GM12874 (cell line): ENCODE results near the gene RALGDS.

ENCODE experiments used
- CTCF ChIP-seq: IDR thresholded peaks from 2 replicates; pipeline ENCODE4 v1.5.1; 2011; ENCODE audit warnings: low read depth, mild to moderate bottlenecking, control low read depth, low read length, moderate library complexity; ENCODE audit not compliant: insufficient read depth

Gene RALGDS

GRCh38 chr9:133148199-133149129 lies 27.4 kb upstream of the RALGDS start:
- no peak for TF ChIP-seq CTCF

- peak; percentile 98 for TF ChIP-seq CTCF
Observed at GRCh38 chr9:133147412-133148198, 26.6 kb upstream of the RALGDS start.

- no peak for TF ChIP-seq CTCF
Observed at GRCh38 chr9:133146746-133147411, 25.8 kb upstream of the RALGDS start.

- no peak for TF ChIP-seq CTCF
Observed at GRCh38 chr9:133144904-133145851, 24.1 kb upstream of the RALGDS start.

GRCh38 chr9:133144142-133144903 lies 23.3 kb upstream of the RALGDS start:
- TF ChIP-seq CTCF = peak; percentile 99

GRCh38 chr9:133143639-133144141 lies 22.6 kb upstream of the RALGDS start:
- no peak for TF ChIP-seq CTCF
